ENCODE measurements around the gene JMJD8. TPM values are rescaled to one million over a fixed set of nuclear protein-coding genes. Genes with fewer than 3 reads are reported as not detected.

JMJD8 gene
- polyA plus RNA-seq, 1 donor (not counting 4 experiments of a cell fraction or from before 2014, with no cell fraction given) = 20.1 TPM

DNA sequence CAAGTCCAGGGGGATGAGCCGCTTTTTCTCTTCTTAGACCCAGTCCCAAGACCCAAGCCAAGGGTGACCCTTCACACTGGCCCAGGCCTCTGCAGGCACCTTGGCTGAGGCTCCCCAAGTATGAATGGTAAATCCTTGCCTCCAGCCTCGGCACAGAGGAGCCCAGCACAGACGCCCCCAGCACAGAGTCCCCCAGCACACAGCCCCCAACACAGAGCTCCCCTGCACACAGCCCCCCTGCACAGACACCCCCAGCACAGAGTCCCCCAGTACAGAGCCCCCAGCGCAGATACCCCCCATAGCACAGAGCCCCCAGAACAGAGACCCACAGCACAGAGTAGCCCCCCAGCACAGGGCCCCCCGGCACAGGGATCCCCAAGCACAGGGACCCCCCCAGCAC, 43.5 kb downstream of the JMJD8 start:
- Histone ChIP-seq H3K9me3 (ENCODE audit: control insufficient read depth, low read depth, low read length) (no peaks in the 10 kb centered on the region), H3K36me3 (ENCODE audit: control insufficient read depth in 2 of 2, extremely low read depth in 1 of 2, insufficient read depth in 2 of 2, low read length in 2 of 2) (no peaks in the 10 kb centered on the region), H3K79me2 (ENCODE audit: control insufficient read depth, insufficient read depth, low read length) (peaks cover under 1% of the 10 kb centered on the region), H3K27ac (ENCODE audit: control insufficient read depth, insufficient read depth, low read length) (no peak overlapping the region), H3K4me1 (ENCODE audit: control insufficient read depth, extremely low read depth, insufficient read depth, low read length) (peaks cover 9% of the 10 kb centered on the region), H3K9ac (ENCODE audit: control insufficient read depth, extremely low read depth, insufficient read depth, low read length) (no peak overlapping the region), H3K4me3 (ENCODE audit: control insufficient read depth in 2 of 3, extremely low read depth in 1 of 3, insufficient read depth in 2 of 3, low read depth in 1 of 3, low read length in 3 of 3) (no peak overlapping the region), H2AFZ (ENCODE audit: control insufficient read depth, low read length) (no peak overlapping the region), H4K20me1 (ENCODE audit: control insufficient read depth, extremely low read depth, insufficient read depth, low read length) (no peaks in the 10 kb centered on the region), H3K4me2 (ENCODE audit: control insufficient read depth, extremely low read depth, insufficient read depth, low read depth, low read length) (no peak overlapping the region), H3K27me3 (ENCODE audit: control insufficient read depth, extremely low read depth, insufficient read depth, low read length) (no peaks in the 10 kb centered on the region), H3K9me1 (ENCODE audit: control insufficient read depth, extremely low read depth, insufficient read depth, low read length) (peaks cover 2% of the 10 kb centered on the region)
- dilution Hi-C loops (cut with MboI; ENCODE audit: extremely low pct_ligation_motif_present, low sequenced_read_pairs) = no loop called here
- DNase-seq (ENCODE audit: low read depth, low spot score) (no peak), FAIRE-seq (no peak)
- TF ChIP-seq, protein P1, sequence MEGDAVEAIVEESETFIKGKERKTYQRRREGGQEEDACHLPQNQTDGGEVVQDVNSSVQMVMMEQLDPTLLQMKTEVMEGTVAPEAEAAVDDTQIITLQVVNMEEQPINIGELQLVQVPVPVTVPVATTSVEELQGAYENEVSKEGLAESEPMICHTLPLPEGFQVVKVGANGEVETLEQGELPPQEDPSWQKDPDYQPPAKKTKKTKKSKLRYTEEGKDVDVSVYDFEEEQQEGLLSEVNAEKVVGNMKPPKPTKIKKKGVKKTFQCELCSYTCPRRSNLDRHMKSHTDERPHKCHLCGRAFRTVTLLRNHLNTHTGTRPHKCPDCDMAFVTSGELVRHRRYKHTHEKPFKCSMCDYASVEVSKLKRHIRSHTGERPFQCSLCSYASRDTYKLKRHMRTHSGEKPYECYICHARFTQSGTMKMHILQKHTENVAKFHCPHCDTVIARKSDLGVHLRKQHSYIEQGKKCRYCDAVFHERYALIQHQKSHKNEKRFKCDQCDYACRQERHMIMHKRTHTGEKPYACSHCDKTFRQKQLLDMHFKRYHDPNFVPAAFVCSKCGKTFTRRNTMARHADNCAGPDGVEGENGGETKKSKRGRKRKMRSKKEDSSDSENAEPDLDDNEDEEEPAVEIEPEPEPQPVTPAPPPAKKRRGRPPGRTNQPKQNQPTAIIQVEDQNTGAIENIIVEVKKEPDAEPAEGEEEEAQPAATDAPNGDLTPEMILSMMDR (optimal IDR thresholded peaks at IDR 0.05 in 1 of 3, IDR thresholded peaks at IDR 0.05 in 1 of 3, conservative IDR thresholded peaks at IDR 0.05 in 1 of 3; ENCODE audit: extremely low read depth in 1 of 3, insufficient read depth in 2 of 3, low read length in 3 of 3) = no peak

DNA sequence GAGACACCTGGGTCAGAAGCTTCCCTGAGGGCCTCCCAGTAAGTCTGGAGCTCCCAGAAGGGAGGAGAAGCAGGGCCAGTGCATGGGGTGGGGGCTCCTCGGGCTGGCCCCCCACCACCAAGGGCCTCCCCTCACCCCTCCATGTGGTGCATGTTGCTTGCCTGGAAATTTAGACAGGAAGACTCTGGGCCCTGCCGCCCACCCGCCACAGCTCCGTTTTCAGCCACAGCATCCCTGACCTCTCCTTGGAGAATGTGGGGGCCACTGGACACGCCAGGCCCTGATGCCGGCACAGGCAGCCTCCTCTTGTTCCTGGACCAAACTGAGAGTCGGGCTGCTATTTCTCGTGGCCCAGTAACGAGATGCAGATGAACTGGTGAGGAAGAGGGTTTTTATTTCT, 45.3 kb downstream of the JMJD8 start:
- Histone ChIP-seq H3K9me3 (ENCODE audit: control insufficient read depth, low read depth, low read length) (no peaks in the 10 kb centered on the region), H3K4me3 (ENCODE audit: control insufficient read depth in 2 of 3, extremely low read depth in 1 of 3, insufficient read depth in 2 of 3, low read depth in 1 of 3, low read length in 3 of 3) (no peak overlapping the region), H3K36me3 (ENCODE audit: control insufficient read depth in 2 of 2, extremely low read depth in 1 of 2, insufficient read depth in 2 of 2, low read length in 2 of 2) (peaks cover 2 to 3% of the 10 kb centered on the region in 2 experiments), H3K4me1 (ENCODE audit: control insufficient read depth, extremely low read depth, insufficient read depth, low read length) (peaks cover 13% of the 10 kb centered on the region), H3K9ac (ENCODE audit: control insufficient read depth, extremely low read depth, insufficient read depth, low read length) (no peak overlapping the region), H3K4me2 (ENCODE audit: control insufficient read depth, extremely low read depth, insufficient read depth, low read depth, low read length) (no peak overlapping the region), H4K20me1 (ENCODE audit: control insufficient read depth, extremely low read depth, insufficient read depth, low read length) (no peaks in the 10 kb centered on the region), H3K9me1 (ENCODE audit: control insufficient read depth, extremely low read depth, insufficient read depth, low read length) (peaks cover 2% of the 10 kb centered on the region), H3K27ac (ENCODE audit: control insufficient read depth, insufficient read depth, low read length) (no peak overlapping the region), H3K79me2 (ENCODE audit: control insufficient read depth, insufficient read depth, low read length) (peaks cover 8% of the 10 kb centered on the region), H2AFZ (ENCODE audit: control insufficient read depth, low read length) (no peak overlapping the region), H3K27me3 (ENCODE audit: control insufficient read depth, extremely low read depth, insufficient read depth, low read length) (no peaks in the 10 kb centered on the region)
- DNase-seq (ENCODE audit: low read depth, low spot score) (no peak), FAIRE-seq (no peak)
- TF ChIP-seq, protein P1 (optimal IDR thresholded peaks at IDR 0.05 in 1 of 3, IDR thresholded peaks at IDR 0.05 in 1 of 3, conservative IDR thresholded peaks at IDR 0.05 in 1 of 3; ENCODE audit: extremely low read depth in 1 of 3, insufficient read depth in 2 of 3, low read length in 3 of 3) = no peak
- TF ChIP-seq EZH2 (IDR thresholded peaks at IDR 0.05; ENCODE audit: low read length) = no peak
- dilution Hi-C loops (cut with MboI; ENCODE audit: extremely low pct_ligation_motif_present, low sequenced_read_pairs) = no loop called here

Data from keratinocyte (primary cell).